Smooth muscle cell (in vitro differentiated cells): ENCODE data around the gene HDLBP. TPM values are rescaled to one million over a fixed set of nuclear protein-coding genes. Genes with fewer than 3 reads are reported as not detected.

Experiments used
- DNase-seq: peaks from one replicate; lab custom pipeline; 2025; ENCODE audit not compliant: unreplicated experiment; lab: John Stamatoyannopoulos, UW
- H2AFZ ChIP-seq: fragments of 200-600 bp; sonication (generic); 2 replicates; pipeline ENCODE4 v1.6.0; 2016; ENCODE audit warnings: antibody characterized with exemption, low read depth, mild to moderate bottlenecking
- H3F3A ChIP-seq: fragments of 200-600 bp; sonication (generic); 2 replicates; pipeline ENCODE4 v1.6.0; 2017; ENCODE audit warnings: antibody characterized with exemption, low read depth
- H3K27ac ChIP-seq: fragments of 200-600 bp; sonication (generic); 2 replicates; pipeline ENCODE4 v1.5.1; 2016; ENCODE audit warnings: low read depth, mild to moderate bottlenecking
- H3K27me3 ChIP-seq: fragments of 200-600 bp; sonication (generic); 2 replicates; pipeline ENCODE4 v1.6.1; 2016; ENCODE audit warnings: low read depth, mild to moderate bottlenecking
- H3K36me3 ChIP-seq: fragments of 200-600 bp; sonication (generic); 2 replicates; pipeline ENCODE4 v1.5.1; 2016; ENCODE audit warnings: low read depth
- H3K4me1 ChIP-seq: fragments of 200-600 bp; sonication (generic); 2 replicates; pipeline ENCODE4 v1.5.1; 2016; ENCODE audit warnings: low read depth
- H3K4me2 ChIP-seq: fragments of 200-600 bp; sonication (generic); 2 replicates; pipeline ENCODE4 v1.6.0; 2016; ENCODE audit warnings: mild to moderate bottlenecking
- H3K4me3 ChIP-seq: fragments of 200-600 bp; sonication (generic); 2 replicates; pipeline ENCODE4 v1.5.1; 2016; ENCODE audit warnings: mild to moderate bottlenecking
- H3K79me2 ChIP-seq: fragments of 200-600 bp; sonication (generic); 2 replicates; pipeline ENCODE4 v1.6.0; 2016; ENCODE audit warnings: low read depth, mild to moderate bottlenecking
- H3K9ac ChIP-seq: fragments of 200-600 bp; sonication (generic); 2 replicates; pipeline ENCODE4 v1.6.0; 2016; ENCODE audit warnings: low read depth
- H3K9me3 ChIP-seq: fragments of 200-600 bp; sonication (generic); replicated peaks from 2 replicates; pipeline ENCODE4 v1.5.1; 2016; ENCODE audit warnings: low read depth
- H4K20me1 ChIP-seq: fragments of 200-600 bp; sonication (generic); 2 replicates; pipeline ENCODE4 v1.6.0; 2016; ENCODE audit warnings: low read depth
- CTCF ChIP-seq: fragments of 200-600 bp; sonication (generic); IDR thresholded peaks from 2 replicates; pipeline ENCODE4 v1.5.1; 2017; ENCODE audit warnings: borderline replicate concordance, mild to moderate bottlenecking, antibody characterized with exemption; ENCODE audit not compliant: insufficient read depth, poor library complexity, severe bottlenecking
- WGBS: methylation state at CpG from one replicate; pipeline ENCODE4 v1.1.7; 2016; ENCODE audit warnings: low lambda C conversion rate; 5-methylcytosine and 5-hydroxymethylcytosine counted together
- polyA plus RNA-seq: library from polyadenylated mRNA; unstranded; fragments of >200 nt; fragmentation: Nextera tagmentation; extraction: Ambion mirVana; gene quantifications from 2 replicates; pipeline ENCODE4 v1.2.1, GENCODE V29; 2016
- total RNA-seq: library from RNA; depleted of rRNA; stranded (reverse); fragments of >200 nt; gene quantifications from 2 replicates; pipeline ENCODE4 v1.2.3, GENCODE V29; 2014

Gene HDLBP
- total and polyA plus RNA-seq, 2 experiments from 2014 or later = 504 to 545 TPM

- no peak overlapping the region for H3K4me2 ChIP-seq
- no peaks in the 10 kb centered on the region for H3K36me3 ChIP-seq
- no peak overlapping the region for H3K4me3 ChIP-seq
- 24% methylated on average over 2 of the region's 2 CpGs for WGBS
- H4K20me1 ChIP-seq = no peaks in the 10 kb centered on the region
- H3K27me3 ChIP-seq = no peaks in the 10 kb centered on the region
- no peaks in the 10 kb centered on the region for H3K79me2 ChIP-seq
- H3K4me1 ChIP-seq = no peaks in the 10 kb centered on the region
- H3K9ac ChIP-seq = no peak overlapping the region
- no peak overlapping the region for H2AFZ ChIP-seq
- no peak for TF ChIP-seq CTCF
- no peak overlapping the region for H3K27ac ChIP-seq
- DNase-seq = no peak
- H3K9me3 ChIP-seq = no peaks in the 10 kb centered on the region
- H3F3A ChIP-seq = no peaks in the 10 kb centered on the region
Observed at GRCh38 chr2:241211276-241211675, 104.2 kb downstream of the HDLBP start.

GRCh38 chr2:241209271-241209670, 106.2 kb downstream of the HDLBP start:
- no peaks in the 10 kb centered on the region for H4K20me1 ChIP-seq
- H3K9me3 ChIP-seq = no peaks in the 10 kb centered on the region
- no peak overlapping the region for H3K4me2 ChIP-seq
- no peaks in the 10 kb centered on the region for H3K4me1 ChIP-seq
- no peak overlapping the region for H3K9ac ChIP-seq
- no peak overlapping the region for H2AFZ ChIP-seq
- DNase-seq = no peak
- no peak for TF ChIP-seq CTCF
- WGBS = 90% methylated on average over 30 of the region's 33 CpGs
- H3K36me3 ChIP-seq = no peaks in the 10 kb centered on the region
- H3K4me3 ChIP-seq = no peak overlapping the region
- H3K79me2 ChIP-seq = no peaks in the 10 kb centered on the region
- H3F3A ChIP-seq = no peaks in the 10 kb centered on the region
- H3K27me3 ChIP-seq = no peaks in the 10 kb centered on the region
- no peak overlapping the region for H3K27ac ChIP-seq

GRCh38 chr2:241208058-241208457, 107.4 kb downstream of the HDLBP start:
- no peak overlapping the region for H3K9ac ChIP-seq
- TF ChIP-seq CTCF = no peak
- no peaks in the 10 kb centered on the region for H3F3A ChIP-seq
- H3K9me3 ChIP-seq = no peaks in the 10 kb centered on the region
- no peak overlapping the region for H2AFZ ChIP-seq
- WGBS = 82% methylated on average over 6 of the region's 6 CpGs
- no peak overlapping the region for H3K4me3 ChIP-seq
- H3K4me1 ChIP-seq = no peaks in the 10 kb centered on the region
- no peak overlapping the region for H3K27ac ChIP-seq
- H3K4me2 ChIP-seq = no peak overlapping the region
- no peaks in the 10 kb centered on the region for H3K79me2 ChIP-seq
- no peaks in the 10 kb centered on the region for H3K36me3 ChIP-seq
- no peaks in the 10 kb centered on the region for H4K20me1 ChIP-seq
- no peak for DNase-seq
- no peaks in the 10 kb centered on the region for H3K27me3 ChIP-seq

GRCh38 chr2:241207641-241208040, 107.8 kb downstream of the HDLBP start:
- H3K27me3 ChIP-seq = no peaks in the 10 kb centered on the region
- 90% methylated on average over 6 of the region's 6 CpGs for WGBS
- no peak overlapping the region for H3K27ac ChIP-seq
- no peaks in the 10 kb centered on the region for H3K4me1 ChIP-seq
- H3F3A ChIP-seq = no peaks in the 10 kb centered on the region
- H3K4me3 ChIP-seq = no peak overlapping the region
- H3K9ac ChIP-seq = no peak overlapping the region
- H3K36me3 ChIP-seq = no peaks in the 10 kb centered on the region
- DNase-seq = no peak
- H3K79me2 ChIP-seq = no peaks in the 10 kb centered on the region
- no peak overlapping the region for H2AFZ ChIP-seq
- no peak for TF ChIP-seq CTCF
- H3K9me3 ChIP-seq = no peaks in the 10 kb centered on the region
- no peaks in the 10 kb centered on the region for H4K20me1 ChIP-seq
- H3K4me2 ChIP-seq = no peak overlapping the region
